Measurements from ENCODE around the gene SNX8. TPM values are rescaled to one million over a fixed set of nuclear protein-coding genes. Genes with fewer than 3 reads are reported as not detected.
"Not testable (repeated sequence)": the region's sequence is repeated elsewhere in the genome, so short reads cannot be mapped to it uniquely, and the experiment has no call there.

SNX8 gene
- total RNA-seq, 2 donors from 2014 or later = 53.0 to 53.2 TPM

GRCh38 chr7:2336626-2337299 is 22.5 kb upstream of the SNX8 start:
- H3K36me3 Mint-ChIP-seq (ENCODE audit: low read depth) = peaks cover 8% of the 10 kb centered on the region
- Histone ChIP-seq H3K27ac (ENCODE audit: low read depth, low read length) (no peak overlapping the region), H3K4me3 (ENCODE audit: low read length) (no peak overlapping the region), H3K9me3 (ENCODE audit: control insufficient read depth, low read length) (no peaks in the 10 kb centered on the region), H3K9ac (ENCODE audit: extremely low read depth, low read length, poor library complexity, severe bottlenecking) (no peak overlapping the region), H3K4me1 (ENCODE audit: control insufficient read depth, insufficient read depth, low read length) (no peaks in the 10 kb centered on the region), H3K27me3 (ENCODE audit: control insufficient read depth, insufficient read depth, low read length, poor library complexity, severe bottlenecking) (no peaks in the 10 kb centered on the region), H3K36me3 (ENCODE audit: control insufficient read depth, insufficient read depth, low read length) (no peaks in the 10 kb centered on the region)
- WGBS, 2 experiments (ENCODE audit: insufficient coverage in 1 of 2, insufficient read length in 1 of 2) = 92 to 95% methylated on average over 18 to 20 of the region's 20 CpGs
- no peak for DNase-seq
- TF ChIP-seq, protein P1, sequence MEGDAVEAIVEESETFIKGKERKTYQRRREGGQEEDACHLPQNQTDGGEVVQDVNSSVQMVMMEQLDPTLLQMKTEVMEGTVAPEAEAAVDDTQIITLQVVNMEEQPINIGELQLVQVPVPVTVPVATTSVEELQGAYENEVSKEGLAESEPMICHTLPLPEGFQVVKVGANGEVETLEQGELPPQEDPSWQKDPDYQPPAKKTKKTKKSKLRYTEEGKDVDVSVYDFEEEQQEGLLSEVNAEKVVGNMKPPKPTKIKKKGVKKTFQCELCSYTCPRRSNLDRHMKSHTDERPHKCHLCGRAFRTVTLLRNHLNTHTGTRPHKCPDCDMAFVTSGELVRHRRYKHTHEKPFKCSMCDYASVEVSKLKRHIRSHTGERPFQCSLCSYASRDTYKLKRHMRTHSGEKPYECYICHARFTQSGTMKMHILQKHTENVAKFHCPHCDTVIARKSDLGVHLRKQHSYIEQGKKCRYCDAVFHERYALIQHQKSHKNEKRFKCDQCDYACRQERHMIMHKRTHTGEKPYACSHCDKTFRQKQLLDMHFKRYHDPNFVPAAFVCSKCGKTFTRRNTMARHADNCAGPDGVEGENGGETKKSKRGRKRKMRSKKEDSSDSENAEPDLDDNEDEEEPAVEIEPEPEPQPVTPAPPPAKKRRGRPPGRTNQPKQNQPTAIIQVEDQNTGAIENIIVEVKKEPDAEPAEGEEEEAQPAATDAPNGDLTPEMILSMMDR (conservative IDR thresholded peaks at IDR 0.05) = no peak
- H3K27me3 Mint-ChIP-seq (ENCODE audit: insufficient read depth) = no peaks in the 10 kb centered on the region
- no peak overlapping the region for H3K27ac Mint-ChIP-seq
- no peaks in the 10 kb centered on the region for H3K4me1 Mint-ChIP-seq
- no peak overlapping the region for H3K4me3 Mint-ChIP-seq
- no peaks in the 10 kb centered on the region for H3K9me3 Mint-ChIP-seq

DNA sequence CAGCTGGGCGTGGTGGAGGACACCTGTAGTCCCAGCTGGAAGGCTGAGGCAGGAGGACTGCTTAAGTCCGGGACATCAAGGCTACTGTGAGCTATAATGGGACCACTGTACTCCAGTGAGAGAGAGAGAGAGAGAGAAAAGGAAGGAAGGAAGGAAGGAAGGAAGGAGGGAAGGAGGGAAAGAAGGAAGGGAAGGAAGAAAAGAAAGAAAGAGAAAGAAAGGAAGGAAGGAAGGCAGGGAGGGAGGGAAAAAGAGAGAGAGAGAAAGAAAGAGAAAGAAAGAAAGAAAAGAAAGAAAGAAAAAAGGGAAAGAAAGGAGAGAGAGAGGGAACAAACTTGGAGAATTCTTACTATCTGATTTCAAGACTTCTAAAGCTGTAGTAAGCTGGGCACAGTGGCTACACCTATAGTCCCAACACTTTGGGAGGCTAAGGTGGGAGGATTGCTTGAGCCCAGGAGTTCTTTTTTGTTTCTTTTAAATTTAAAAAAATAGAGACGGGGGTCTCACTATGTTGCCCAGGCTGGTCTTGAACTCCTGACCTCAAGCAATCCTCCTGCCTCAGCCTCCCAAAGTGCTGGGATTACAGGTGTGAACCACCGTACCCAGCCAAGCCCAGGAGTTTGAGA is 18.5 kb upstream of the SNX8 start:
- H3K27me3 Mint-ChIP-seq (ENCODE audit: insufficient read depth); H3K27ac Mint-ChIP-seq; H3K36me3 ChIP-seq (ENCODE audit: control insufficient read depth, insufficient read depth, low read length); H3K36me3 Mint-ChIP-seq (ENCODE audit: low read depth); H3K27ac ChIP-seq (ENCODE audit: low read depth, low read length); H3K4me3 ChIP-seq (ENCODE audit: low read length); H3K9me3 ChIP-seq (ENCODE audit: control insufficient read depth, low read length); H3K4me1 ChIP-seq (ENCODE audit: control insufficient read depth, insufficient read depth, low read length); H3K4me1 Mint-ChIP-seq; H3K27me3 ChIP-seq (ENCODE audit: control insufficient read depth, insufficient read depth, low read length, poor library complexity, severe bottlenecking); H3K9me3 Mint-ChIP-seq; H3K9ac ChIP-seq (ENCODE audit: extremely low read depth, low read length, poor library complexity, severe bottlenecking); H3K4me3 Mint-ChIP-seq; DNase-seq: not testable (repeated sequence)
- WGBS, 2 experiments (ENCODE audit: insufficient coverage in 1 of 2, insufficient read length in 1 of 2) = 87 to 95% methylated on average over 3 to 4 of the region's 4 CpGs

DNA sequence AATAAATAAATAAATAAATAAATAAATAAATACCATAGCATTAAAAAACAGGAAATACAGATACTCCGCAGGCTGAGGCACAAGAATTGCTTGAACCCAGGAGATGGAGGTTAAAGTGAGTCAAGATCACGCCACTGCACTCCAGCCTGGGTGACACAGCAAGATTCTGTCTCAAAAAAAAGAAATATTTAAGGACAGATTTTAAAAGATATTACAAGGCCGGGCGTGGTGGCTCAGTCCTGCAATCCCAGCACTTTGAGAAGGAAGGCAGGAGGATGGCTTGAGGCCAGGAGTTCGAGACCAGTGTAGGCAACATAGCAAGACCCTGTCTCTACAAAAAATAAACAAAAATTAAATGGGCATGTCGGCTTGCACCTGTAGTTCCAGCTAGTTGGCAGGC is 17.5 kb upstream of the SNX8 start:
- WGBS, 2 experiments (ENCODE audit: insufficient coverage in 1 of 2, insufficient read length in 1 of 2) = 88 to 94% methylated on average over 4 to 6 of the region's 6 CpGs
- DNase-seq = no peak
- no peaks in the 10 kb centered on the region for H3K27me3 ChIP-seq (ENCODE audit: control insufficient read depth, insufficient read depth, low read length, poor library complexity, severe bottlenecking)
- Mint-ChIP-seq H3K4me3 (no peak overlapping the region), H3K4me1 (no peaks in the 10 kb centered on the region), H3K27me3 (ENCODE audit: insufficient read depth) (no peaks in the 10 kb centered on the region), H3K27ac (no peak overlapping the region), H3K36me3 (ENCODE audit: low read depth) (peaks cover 5% of the 10 kb centered on the region), H3K9me3 (no peaks in the 10 kb centered on the region)
- TF ChIP-seq, protein P1 (conservative IDR thresholded peaks at IDR 0.05) = no peak
- no peaks in the 10 kb centered on the region for H3K36me3 ChIP-seq (ENCODE audit: control insufficient read depth, insufficient read depth, low read length)
- H3K4me1 ChIP-seq (ENCODE audit: control insufficient read depth, insufficient read depth, low read length) = no peaks in the 10 kb centered on the region
- H3K4me3 ChIP-seq (ENCODE audit: low read length) = no peak overlapping the region
- H3K9ac ChIP-seq (ENCODE audit: extremely low read depth, low read length, poor library complexity, severe bottlenecking) = no peak overlapping the region
- H3K9me3 ChIP-seq (ENCODE audit: control insufficient read depth, low read length) = no peaks in the 10 kb centered on the region
- H3K27ac ChIP-seq (ENCODE audit: low read depth, low read length) = no peak overlapping the region

Measured in endodermal cell (in vitro differentiated cells).